Suprapubic skin (tissue), 3 donors: ENCODE measurements around the gene PTPRN2.

ENCODE experiments used
- POLR2A ChIP-seq, 2 donors: fragments of 450-650 bp; IDR thresholded peaks; one replicate each; pipeline ENCODE4 v1.6.1; 2017; ENCODE audit warnings: antibody characterized with exemption in 2 of 2, mild to moderate bottlenecking in 2 of 2, moderate library complexity in 2 of 2
- TF ChIP-seq, protein P1 (sequence below), 2 donors: fragments of 200-600 bp in 1 of 2; fragments of 450-650 bp in 1 of 2; sonication (generic) in 1 of 2; IDR thresholded peaks; one replicate each; pipeline ENCODE4 v1.5.1; 2016 to 2019; ENCODE audit warnings: antibody characterized with exemption in 2 of 2, mild to moderate bottlenecking in 1 of 2, moderate library complexity in 1 of 2

- TF ChIP-seq POLR2A (IDR thresholded peaks at IDR 0.05), result no peak
- TF ChIP-seq, protein P1, sequence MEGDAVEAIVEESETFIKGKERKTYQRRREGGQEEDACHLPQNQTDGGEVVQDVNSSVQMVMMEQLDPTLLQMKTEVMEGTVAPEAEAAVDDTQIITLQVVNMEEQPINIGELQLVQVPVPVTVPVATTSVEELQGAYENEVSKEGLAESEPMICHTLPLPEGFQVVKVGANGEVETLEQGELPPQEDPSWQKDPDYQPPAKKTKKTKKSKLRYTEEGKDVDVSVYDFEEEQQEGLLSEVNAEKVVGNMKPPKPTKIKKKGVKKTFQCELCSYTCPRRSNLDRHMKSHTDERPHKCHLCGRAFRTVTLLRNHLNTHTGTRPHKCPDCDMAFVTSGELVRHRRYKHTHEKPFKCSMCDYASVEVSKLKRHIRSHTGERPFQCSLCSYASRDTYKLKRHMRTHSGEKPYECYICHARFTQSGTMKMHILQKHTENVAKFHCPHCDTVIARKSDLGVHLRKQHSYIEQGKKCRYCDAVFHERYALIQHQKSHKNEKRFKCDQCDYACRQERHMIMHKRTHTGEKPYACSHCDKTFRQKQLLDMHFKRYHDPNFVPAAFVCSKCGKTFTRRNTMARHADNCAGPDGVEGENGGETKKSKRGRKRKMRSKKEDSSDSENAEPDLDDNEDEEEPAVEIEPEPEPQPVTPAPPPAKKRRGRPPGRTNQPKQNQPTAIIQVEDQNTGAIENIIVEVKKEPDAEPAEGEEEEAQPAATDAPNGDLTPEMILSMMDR (IDR thresholded peaks at IDR 0.05), result no peak
Measured at GRCh38 chr7:158024351-158024715, 563.3 kb downstream of the PTPRN2 start.
